Measurements from ENCODE around the gene SLCO3A1. TPM values are rescaled to one million over a fixed set of nuclear protein-coding genes. Genes with fewer than 3 reads are reported as not detected.

Gene SLCO3A1
- total and polyA plus RNA-seq, 4 donors: 1.6 to 3.6 (median 2.4) TPM

DNA sequence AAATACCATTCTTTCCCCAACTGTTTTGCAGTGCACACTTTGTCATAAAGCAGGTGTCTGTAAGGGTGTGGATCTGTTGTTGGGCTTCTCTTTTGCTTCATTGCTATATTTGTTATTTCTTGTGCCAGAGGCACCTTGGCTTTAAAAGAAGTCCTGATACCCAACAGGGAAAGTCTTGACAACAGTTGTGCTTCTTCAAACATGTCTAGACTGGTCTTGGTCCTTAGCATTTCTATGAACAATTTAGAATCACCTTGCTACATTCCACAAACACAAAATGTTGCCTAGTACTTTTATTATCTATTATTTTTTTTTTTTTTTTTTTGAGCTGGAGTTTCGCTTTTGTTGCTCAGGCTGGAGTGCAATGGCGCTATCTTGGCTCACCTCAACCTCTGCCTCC lies 233.7 kb downstream of the SLCO3A1 start:
- Histone ChIP-seq H3K9ac (ENCODE audit: low read depth in 1 of 2, low read length in 2 of 2) (no peak overlapping the region), H3K27me3 (ENCODE audit: control insufficient read depth in 4 of 4, insufficient read depth in 4 of 4, low read length in 3 of 4) (no peaks in the 10 kb centered on the region), H3K36me3 (ENCODE audit: control insufficient read depth in 4 of 4, insufficient read depth in 3 of 4, low read depth in 1 of 4, low read length in 3 of 4) (no peaks in the 10 kb centered on the region), H3K4me1 (ENCODE audit: control insufficient read depth in 4 of 4, insufficient read depth in 4 of 4, low read length in 3 of 4) (peaks cover 0 to 2% (median 0%) of the 10 kb centered on the region in 4 donors), H3K27ac (ENCODE audit: low read depth in 1 of 2, low read length in 2 of 2) (no peak overlapping the region), H3K4me3 (ENCODE audit: low read depth in 1 of 3, low read length in 3 of 3) (no peak overlapping the region), H3K9me3 (ENCODE audit: control insufficient read depth in 4 of 4, low read length in 3 of 4) (no peaks in the 10 kb centered on the region)
- no peak for TF ChIP-seq GABPA (IDR thresholded peaks at IDR 0.05 in 1 of 2, conservative IDR thresholded peaks at IDR 0.05 in 1 of 2)
- TF ChIP-seq, protein P1, sequence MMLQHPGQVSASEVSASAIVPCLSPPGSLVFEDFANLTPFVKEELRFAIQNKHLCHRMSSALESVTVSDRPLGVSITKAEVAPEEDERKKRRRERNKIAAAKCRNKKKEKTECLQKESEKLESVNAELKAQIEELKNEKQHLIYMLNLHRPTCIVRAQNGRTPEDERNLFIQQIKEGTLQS (IDR thresholded peaks at IDR 0.05): no peak
- TF ChIP-seq FOXA2 (IDR thresholded peaks at IDR 0.05): no peak
- no peak for TF ChIP-seq RAD21 (IDR thresholded peaks at IDR 0.05)
- TF ChIP-seq YY1 (IDR thresholded peaks at IDR 0.05): no peak
- TF ChIP-seq TAF1 (conservative IDR thresholded peaks at IDR 0.05): no peak
- TF ChIP-seq HNF4G (IDR thresholded peaks at IDR 0.05): no peak
- no peak for TF ChIP-seq FOXA1 (IDR thresholded peaks at IDR 0.05)
- WGBS: 96% methylated on average over 2 of the region's 2 CpGs
- DNase-seq (ENCODE audit: low spot score): no peak

DNA sequence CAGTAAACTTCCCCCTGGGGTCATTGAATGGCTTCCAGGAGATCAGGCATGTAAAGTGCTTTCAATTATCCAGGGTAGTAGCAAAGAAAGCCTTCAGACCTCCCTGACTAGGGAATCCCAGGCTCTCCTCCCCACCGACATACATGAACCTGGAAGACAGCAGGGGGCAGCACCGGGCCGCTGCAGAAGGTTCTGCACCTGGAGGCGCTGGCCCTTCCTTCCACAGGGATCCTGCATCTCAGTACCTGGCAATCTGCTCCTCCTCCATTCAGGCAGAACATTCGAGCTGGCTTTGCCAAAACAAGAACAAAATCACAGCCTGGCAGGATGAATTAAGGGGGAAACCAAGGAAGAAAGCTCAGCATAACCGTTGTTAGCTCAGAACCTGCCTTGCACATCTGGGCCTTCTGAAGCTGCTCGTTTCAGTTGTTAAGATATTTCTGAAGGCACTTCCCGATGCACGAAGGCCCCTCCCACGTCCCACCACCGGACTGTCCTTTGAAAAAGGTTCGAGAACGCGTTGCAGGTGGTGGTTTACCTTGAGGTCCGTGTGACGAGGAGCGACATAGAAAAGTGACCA lies 237.7 kb downstream of the SLCO3A1 start:
- H3K9ac ChIP-seq (ENCODE audit: low read depth in 1 of 2, low read length in 2 of 2): no peak overlapping the region
- no peak overlapping the region for H3K27ac ChIP-seq (ENCODE audit: low read depth in 1 of 2, low read length in 2 of 2)
- DNase-seq (ENCODE audit: low spot score): peak; percentile 64
- TF ChIP-seq YY1 (IDR thresholded peaks at IDR 0.05) (no peak), SP1 (IDR thresholded peaks at IDR 0.05) (no peak), NR2F2 (IDR thresholded peaks at IDR 0.05) (no peak), HNF4G (IDR thresholded peaks at IDR 0.05) (no peak), FOXA2 (IDR thresholded peaks at IDR 0.05) (no peak), RAD21 (IDR thresholded peaks at IDR 0.05) (peak; percentile 73 to 85), RXRA (IDR thresholded peaks at IDR 0.05) (no peak), FOXA1 (IDR thresholded peaks at IDR 0.05) (no peak), HNF4A (conservative IDR thresholded peaks at IDR 0.05) (no peak)
- TF ChIP-seq, protein P1 (IDR thresholded peaks at IDR 0.05): no peak
- TF ChIP-seq, protein P2, sequence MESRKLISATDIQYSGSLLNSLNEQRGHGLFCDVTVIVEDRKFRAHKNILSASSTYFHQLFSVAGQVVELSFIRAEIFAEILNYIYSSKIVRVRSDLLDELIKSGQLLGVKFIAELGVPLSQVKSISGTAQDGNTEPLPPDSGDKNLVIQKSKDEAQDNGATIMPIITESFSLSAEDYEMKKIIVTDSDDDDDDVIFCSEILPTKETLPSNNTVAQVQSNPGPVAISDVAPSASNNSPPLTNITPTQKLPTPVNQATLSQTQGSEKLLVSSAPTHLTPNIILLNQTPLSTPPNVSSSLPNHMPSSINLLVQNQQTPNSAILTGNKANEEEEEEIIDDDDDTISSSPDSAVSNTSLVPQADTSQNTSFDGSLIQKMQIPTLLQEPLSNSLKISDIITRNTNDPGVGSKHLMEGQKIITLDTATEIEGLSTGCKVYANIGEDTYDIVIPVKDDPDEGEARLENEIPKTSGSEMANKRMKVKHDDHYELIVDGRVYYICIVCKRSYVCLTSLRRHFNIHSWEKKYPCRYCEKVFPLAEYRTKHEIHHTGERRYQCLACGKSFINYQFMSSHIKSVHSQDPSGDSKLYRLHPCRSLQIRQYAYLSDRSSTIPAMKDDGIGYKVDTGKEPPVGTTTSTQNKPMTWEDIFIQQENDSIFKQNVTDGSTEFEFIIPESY (IDR thresholded peaks at IDR 0.05): no peak
- TF ChIP-seq, protein P3, sequence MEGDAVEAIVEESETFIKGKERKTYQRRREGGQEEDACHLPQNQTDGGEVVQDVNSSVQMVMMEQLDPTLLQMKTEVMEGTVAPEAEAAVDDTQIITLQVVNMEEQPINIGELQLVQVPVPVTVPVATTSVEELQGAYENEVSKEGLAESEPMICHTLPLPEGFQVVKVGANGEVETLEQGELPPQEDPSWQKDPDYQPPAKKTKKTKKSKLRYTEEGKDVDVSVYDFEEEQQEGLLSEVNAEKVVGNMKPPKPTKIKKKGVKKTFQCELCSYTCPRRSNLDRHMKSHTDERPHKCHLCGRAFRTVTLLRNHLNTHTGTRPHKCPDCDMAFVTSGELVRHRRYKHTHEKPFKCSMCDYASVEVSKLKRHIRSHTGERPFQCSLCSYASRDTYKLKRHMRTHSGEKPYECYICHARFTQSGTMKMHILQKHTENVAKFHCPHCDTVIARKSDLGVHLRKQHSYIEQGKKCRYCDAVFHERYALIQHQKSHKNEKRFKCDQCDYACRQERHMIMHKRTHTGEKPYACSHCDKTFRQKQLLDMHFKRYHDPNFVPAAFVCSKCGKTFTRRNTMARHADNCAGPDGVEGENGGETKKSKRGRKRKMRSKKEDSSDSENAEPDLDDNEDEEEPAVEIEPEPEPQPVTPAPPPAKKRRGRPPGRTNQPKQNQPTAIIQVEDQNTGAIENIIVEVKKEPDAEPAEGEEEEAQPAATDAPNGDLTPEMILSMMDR (IDR thresholded peaks at IDR 0.05; ENCODE audit: low read depth, low read length, missing input control): peak; percentile 56
- TF ChIP-seq, protein P4, sequence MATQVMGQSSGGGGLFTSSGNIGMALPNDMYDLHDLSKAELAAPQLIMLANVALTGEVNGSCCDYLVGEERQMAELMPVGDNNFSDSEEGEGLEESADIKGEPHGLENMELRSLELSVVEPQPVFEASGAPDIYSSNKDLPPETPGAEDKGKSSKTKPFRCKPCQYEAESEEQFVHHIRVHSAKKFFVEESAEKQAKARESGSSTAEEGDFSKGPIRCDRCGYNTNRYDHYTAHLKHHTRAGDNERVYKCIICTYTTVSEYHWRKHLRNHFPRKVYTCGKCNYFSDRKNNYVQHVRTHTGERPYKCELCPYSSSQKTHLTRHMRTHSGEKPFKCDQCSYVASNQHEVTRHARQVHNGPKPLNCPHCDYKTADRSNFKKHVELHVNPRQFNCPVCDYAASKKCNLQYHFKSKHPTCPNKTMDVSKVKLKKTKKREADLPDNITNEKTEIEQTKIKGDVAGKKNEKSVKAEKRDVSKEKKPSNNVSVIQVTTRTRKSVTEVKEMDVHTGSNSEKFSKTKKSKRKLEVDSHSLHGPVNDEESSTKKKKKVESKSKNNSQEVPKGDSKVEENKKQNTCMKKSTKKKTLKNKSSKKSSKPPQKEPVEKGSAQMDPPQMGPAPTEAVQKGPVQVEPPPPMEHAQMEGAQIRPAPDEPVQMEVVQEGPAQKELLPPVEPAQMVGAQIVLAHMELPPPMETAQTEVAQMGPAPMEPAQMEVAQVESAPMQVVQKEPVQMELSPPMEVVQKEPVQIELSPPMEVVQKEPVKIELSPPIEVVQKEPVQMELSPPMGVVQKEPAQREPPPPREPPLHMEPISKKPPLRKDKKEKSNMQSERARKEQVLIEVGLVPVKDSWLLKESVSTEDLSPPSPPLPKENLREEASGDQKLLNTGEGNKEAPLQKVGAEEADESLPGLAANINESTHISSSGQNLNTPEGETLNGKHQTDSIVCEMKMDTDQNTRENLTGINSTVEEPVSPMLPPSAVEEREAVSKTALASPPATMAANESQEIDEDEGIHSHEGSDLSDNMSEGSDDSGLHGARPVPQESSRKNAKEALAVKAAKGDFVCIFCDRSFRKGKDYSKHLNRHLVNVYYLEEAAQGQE (IDR thresholded peaks at IDR 0.05): no peak
- H3K4me3 ChIP-seq (ENCODE audit: low read depth in 1 of 3, low read length in 3 of 3): no peak overlapping the region
- H3K4me1 ChIP-seq (ENCODE audit: control insufficient read depth in 4 of 4, insufficient read depth in 4 of 4, low read length in 3 of 4): peaks cover 0 to 2% (median 0%) of the 10 kb centered on the region in 4 donors
- no peaks in the 10 kb centered on the region for H3K27me3 ChIP-seq (ENCODE audit: control insufficient read depth in 4 of 4, insufficient read depth in 4 of 4, low read length in 3 of 4)
- H3K9me3 ChIP-seq (ENCODE audit: control insufficient read depth in 4 of 4, low read length in 3 of 4): no peaks in the 10 kb centered on the region
- H3K36me3 ChIP-seq (ENCODE audit: control insufficient read depth in 4 of 4, insufficient read depth in 3 of 4, low read depth in 1 of 4, low read length in 3 of 4): peaks cover 0 to 2% (median 0%) of the 10 kb centered on the region in 4 donors
- WGBS: 65% methylated on average over 17 of the region's 17 CpGs
